22Rv1 (cell line): Measurements from ENCODE around the gene DNAAF8.

ENCODE experiments used
- H3K27ac ChIP-seq: fragments of 450-650 bp; 2 replicates; pipeline ENCODE4 v1.5.1; 2017
- ZFX ChIP-seq: fragments of 450-650 bp; IDR thresholded peaks from 2 replicates; pipeline ENCODE4 v1.6.1; 2017; ENCODE audit warnings: antibody characterized with exemption, borderline replicate concordance
- TF ChIP-seq, protein P1 (sequence below): fragments of 450-650 bp; IDR thresholded peaks from 2 replicates; pipeline ENCODE4 v1.5.1; 2017; ENCODE audit warnings: mild to moderate bottlenecking

The DNAAF8 gene

GRCh38 chr16:4749700-4750257 lies 15.4 kb downstream of the DNAAF8 start:
- TF ChIP-seq, protein P1, sequence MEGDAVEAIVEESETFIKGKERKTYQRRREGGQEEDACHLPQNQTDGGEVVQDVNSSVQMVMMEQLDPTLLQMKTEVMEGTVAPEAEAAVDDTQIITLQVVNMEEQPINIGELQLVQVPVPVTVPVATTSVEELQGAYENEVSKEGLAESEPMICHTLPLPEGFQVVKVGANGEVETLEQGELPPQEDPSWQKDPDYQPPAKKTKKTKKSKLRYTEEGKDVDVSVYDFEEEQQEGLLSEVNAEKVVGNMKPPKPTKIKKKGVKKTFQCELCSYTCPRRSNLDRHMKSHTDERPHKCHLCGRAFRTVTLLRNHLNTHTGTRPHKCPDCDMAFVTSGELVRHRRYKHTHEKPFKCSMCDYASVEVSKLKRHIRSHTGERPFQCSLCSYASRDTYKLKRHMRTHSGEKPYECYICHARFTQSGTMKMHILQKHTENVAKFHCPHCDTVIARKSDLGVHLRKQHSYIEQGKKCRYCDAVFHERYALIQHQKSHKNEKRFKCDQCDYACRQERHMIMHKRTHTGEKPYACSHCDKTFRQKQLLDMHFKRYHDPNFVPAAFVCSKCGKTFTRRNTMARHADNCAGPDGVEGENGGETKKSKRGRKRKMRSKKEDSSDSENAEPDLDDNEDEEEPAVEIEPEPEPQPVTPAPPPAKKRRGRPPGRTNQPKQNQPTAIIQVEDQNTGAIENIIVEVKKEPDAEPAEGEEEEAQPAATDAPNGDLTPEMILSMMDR, result no peak
- TF ChIP-seq ZFX, result no peak
- no peak overlapping the region for H3K27ac ChIP-seq

DNA sequence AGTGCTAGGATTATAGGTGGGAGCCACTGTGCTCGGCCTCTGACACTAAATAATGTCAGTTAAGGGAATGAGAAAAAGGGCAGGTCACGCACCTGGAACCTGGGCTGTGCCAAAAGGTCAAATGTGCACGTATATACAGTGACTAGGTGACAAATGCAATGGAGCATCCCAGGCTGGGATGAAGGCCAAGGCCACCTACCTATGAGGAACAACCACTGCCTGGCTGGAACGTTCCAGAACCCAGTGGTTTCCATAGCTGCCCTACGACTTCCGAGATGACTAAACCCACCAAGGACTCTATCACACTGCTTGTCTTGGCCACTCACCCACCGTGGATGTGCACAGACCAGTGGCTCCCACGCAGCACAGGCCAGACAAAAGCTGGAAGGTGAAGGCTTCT lies 16.6 kb downstream of the DNAAF8 start:
- H3K27ac ChIP-seq, result no peak overlapping the region
- TF ChIP-seq ZFX, result no peak
- TF ChIP-seq, protein P1, result no peak

GRCh38 chr16:4752351-4753100 lies 18.2 kb downstream of the DNAAF8 start:
- H3K27ac ChIP-seq, result no peak overlapping the region
- TF ChIP-seq ZFX, result no peak
- TF ChIP-seq, protein P1, result no peak

DNA sequence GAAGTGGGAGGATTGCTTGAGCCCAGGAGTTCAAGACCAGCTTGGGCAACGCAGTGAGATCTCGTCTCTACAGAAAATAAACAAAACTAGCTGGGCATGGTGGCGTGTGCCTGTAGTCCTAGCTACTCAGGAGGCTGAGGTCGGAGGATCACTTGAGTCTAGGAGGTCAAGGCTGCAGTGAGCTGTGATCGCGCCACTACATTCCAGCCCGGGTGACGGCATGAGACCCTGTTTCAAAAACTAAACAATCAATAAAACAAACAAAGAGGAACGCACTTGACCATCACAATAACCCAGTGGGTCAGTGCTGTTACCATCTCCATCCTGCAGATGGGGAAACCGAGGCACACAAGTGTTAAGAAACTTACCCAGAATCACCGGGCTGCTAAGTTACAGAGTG lies 18.9 kb downstream of the DNAAF8 start:
- H3K27ac ChIP-seq, result no peak overlapping the region
- TF ChIP-seq, protein P1, result no peak

DNA sequence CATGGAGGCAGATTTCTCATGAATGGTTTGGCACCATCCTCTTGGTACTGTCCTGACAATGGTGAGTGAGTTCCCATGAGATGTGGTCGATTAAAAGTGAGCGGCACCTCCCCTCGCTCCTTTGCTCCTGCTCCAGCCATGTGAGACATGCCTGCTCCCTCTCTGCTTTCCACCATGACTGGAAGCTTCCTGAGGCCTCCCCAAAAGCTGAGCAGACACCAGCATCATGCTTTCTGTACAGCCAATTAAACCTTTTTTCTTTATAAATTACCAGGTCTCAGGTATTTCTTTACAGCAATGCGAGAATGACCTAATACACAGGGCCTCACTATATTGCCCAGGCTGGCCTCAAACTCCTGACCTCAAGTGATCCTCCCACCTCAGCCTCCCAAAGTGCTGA lies 20.5 kb downstream of the DNAAF8 start:
- H3K27ac ChIP-seq, result no peak overlapping the region
- no peak for TF ChIP-seq ZFX
- TF ChIP-seq, protein P1, result no peak

DNA sequence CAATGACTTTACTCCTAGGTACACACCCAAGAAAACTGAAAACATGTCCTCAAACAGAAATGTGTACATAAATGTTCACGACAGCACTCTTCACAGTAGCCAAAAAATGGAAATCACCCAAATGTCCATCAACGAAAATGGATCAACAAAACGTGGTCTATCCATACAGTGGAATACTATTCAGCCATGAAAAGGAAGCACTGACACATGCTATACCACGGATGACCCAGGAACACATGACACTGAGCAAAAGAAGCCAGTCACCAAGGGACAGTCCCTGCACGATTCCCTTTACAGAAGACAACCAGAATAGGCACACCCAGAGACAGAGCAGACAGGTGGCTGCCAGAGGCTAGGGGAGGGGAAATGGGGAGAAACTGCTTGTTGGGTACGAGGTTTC lies 21.4 kb downstream of the DNAAF8 start:
- H3K27ac ChIP-seq, result no peak overlapping the region
- TF ChIP-seq ZFX, result no peak
- TF ChIP-seq, protein P1, result no peak

DNA sequence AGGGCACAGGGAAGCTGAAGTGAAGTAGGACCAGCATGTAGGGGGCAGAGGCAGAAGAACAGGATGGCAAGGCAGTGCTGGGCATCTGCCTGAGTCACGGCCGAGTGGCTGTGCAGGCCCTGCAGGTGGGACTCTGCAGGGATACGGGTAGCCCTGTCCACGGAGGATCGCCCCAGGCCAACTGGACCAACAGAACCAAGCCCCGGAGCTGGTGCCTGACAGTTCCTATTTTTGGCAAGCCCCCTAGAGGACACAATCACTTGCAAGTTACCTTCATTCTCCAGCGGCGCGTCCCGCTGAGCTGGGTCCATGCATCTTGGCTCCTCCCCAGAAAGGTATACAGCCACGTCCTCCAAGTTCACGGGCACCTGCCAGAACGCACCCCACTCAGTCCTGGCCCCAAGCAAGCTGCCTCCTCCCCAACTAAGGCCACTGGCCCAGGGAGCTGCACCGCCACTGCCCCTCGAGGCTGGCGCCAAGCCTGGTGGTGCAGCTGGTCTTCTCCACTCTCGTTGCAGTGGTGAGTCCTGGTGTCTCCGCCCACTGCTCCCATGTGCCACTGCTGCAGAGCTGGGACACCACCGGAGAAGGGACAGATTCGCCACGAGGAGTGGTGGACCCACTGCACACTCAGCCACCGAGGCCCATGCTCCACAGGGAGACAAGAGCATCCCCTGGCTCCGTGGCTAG lies 26.0 kb downstream of the DNAAF8 start:
- H3K27ac ChIP-seq, result no peak overlapping the region
- TF ChIP-seq, protein P1, result no peak
- TF ChIP-seq ZFX, result no peak
